ENCODE results near the gene RCAN1.
A peak's percentile ranks its signal among the peaks of the same experiment; 100 is the strongest.

Gene RCAN1

GRCh38 chr21:34595457-34595856, 19.5 kb downstream of the RCAN1 start:
- Mint-ChIP-seq H3K9me3 (no peaks in the 10 kb centered on the region), H3K27ac (no peak overlapping the region), H3K4me1 (peaks cover 13% of the 10 kb centered on the region), H3K4me3 (no peak overlapping the region), H3K27me3 (no peaks in the 10 kb centered on the region)
- DNase-seq: no peak
- no peak for ATAC-seq

DNA sequence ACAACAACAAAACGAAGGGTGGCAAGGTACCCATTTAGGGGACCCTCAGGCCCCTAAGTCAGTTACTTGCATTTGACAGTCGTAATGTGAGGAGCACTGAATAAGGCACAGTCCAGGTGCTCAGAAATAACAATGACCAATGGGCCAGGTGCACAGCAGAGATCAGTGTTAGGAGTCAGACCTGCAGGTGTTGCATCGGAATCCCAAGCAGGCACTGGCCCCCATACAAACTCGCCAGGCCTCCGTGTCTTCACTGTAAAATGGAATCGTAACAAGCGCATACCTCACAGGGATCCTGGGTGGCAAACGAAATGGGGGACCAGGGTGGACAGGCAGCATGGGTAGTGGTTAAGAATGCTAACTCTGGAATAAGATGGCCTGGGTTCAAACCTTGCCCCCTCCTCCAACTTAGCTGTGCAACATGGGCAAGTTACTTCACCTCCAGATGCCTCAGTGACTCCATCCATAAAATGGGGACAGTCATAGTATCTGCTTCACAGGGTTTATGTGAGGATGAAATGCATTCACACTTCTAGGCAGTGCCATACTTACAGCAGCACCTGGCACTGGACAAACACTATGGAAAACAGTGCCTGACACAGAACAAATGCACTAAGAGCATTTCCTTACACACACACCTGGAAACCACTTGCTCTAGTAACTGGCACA, 20.2 kb downstream of the RCAN1 start:
- ATAC-seq (no peak), DNase-seq (no peak)
- no peak overlapping the region for H3K4me3 Mint-ChIP-seq
- no peak overlapping the region for H3K27ac Mint-ChIP-seq
- peaks cover 15% of the 10 kb centered on the region for H3K4me1 Mint-ChIP-seq
- no peaks in the 10 kb centered on the region for H3K9me3 Mint-ChIP-seq
- no peaks in the 10 kb centered on the region for H3K27me3 Mint-ChIP-seq

DNA sequence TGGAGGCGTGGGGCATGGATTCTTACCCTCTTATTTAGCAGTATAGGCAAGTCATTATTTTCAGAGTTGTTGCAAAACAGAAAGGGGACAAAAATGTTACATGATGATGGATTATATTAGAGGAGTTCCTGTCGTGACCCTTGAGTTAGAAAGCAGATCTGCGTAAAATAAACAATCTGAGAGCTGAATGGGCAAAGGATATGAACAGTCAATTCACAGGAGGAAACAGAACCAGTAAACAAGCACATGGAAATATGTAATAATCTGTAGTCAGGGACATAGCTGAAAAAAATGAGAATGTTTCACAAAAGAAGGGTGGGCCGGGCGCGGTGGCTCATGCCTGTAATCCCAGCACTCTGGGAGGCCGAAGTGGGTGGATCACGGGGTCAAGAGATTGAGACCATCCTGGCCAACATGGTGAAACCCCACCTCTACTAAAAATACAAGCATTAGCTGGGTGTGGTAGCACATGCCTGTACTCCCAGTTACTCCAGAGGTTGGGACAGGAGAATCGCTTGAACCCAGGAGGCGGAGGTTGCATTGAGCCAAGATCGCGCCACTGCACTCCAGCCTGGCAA, 20.9 kb downstream of the RCAN1 start:
- Mint-ChIP-seq H3K4me1 (peaks cover 21% of the 10 kb centered on the region), H3K4me3 (no peak overlapping the region), H3K27me3 (no peaks in the 10 kb centered on the region), H3K27ac (no peak overlapping the region), H3K9me3 (no peaks in the 10 kb centered on the region)
- ATAC-seq (no peak), DNase-seq (no peak)

- DNase-seq (no peak), ATAC-seq (no peak)
- no peak overlapping the region for H3K4me3 Mint-ChIP-seq
- H3K4me1 Mint-ChIP-seq: peaks cover 21% of the 10 kb centered on the region
- no peak overlapping the region for H3K27ac Mint-ChIP-seq
- H3K9me3 Mint-ChIP-seq: no peaks in the 10 kb centered on the region
- H3K27me3 Mint-ChIP-seq: no peaks in the 10 kb centered on the region
Measured at GRCh38 chr21:34593423-34593822, 21.5 kb downstream of the RCAN1 start.

DNA sequence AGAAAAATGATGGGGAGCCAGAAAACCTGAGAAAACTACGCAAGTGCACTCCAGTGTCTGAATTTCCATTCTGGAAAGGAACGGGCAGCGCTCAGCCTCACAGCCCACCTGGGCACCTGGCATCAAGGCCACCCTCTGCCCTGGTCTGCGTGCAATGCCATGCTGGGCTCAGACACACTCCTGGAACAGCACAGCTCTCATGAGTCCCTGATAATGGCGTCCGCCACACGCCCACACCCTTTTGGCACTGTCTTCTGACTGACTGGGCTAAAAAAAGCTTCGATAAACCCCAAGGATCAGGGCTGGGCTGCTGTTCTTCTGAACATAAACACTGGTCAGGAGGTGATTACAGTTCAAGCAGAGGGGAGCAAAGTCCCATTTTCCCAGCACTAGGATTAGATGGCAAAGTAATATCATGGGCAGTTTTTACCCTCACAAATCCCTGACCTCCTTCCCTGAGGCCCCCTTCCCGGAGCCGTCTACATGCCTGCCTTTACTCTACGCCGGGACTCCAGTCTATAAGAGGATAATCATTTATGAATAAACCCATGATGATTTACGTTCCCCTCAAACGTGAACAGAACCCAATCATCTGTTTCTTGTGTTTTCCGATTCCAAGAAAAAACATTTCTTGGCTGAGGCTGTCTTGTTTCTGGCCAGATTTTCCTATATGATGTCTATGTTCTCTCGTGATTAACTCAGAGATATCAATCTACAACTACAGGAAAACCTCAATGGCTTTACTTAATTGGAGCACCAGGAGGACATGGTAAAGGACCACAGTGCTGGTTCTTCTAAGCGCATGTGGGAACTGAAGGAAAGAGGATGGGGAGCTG, 22.6 kb downstream of the RCAN1 start:
- ATAC-seq (no peak), DNase-seq (no peak)
- H3K4me3 Mint-ChIP-seq: no peak overlapping the region
- peaks cover 21% of the 10 kb centered on the region for H3K4me1 Mint-ChIP-seq
- H3K27me3 Mint-ChIP-seq: no peaks in the 10 kb centered on the region
- H3K9me3 Mint-ChIP-seq: no peaks in the 10 kb centered on the region
- no peak overlapping the region for H3K27ac Mint-ChIP-seq

GRCh38 chr21:34590520-34590919, 24.4 kb downstream of the RCAN1 start:
- peaks cover 5 to 9% of the 10 kb centered on the region in 2 donors for H3K9me3 Mint-ChIP-seq
- H3K27me3 Mint-ChIP-seq: no peaks in the 10 kb centered on the region
- H3K27ac Mint-ChIP-seq: no peak overlapping the region
- no peak overlapping the region for H3K4me3 Mint-ChIP-seq
- peaks cover 21% of the 10 kb centered on the region for H3K4me1 Mint-ChIP-seq
- ATAC-seq: no peak
- DNase-seq: no peak

DNA sequence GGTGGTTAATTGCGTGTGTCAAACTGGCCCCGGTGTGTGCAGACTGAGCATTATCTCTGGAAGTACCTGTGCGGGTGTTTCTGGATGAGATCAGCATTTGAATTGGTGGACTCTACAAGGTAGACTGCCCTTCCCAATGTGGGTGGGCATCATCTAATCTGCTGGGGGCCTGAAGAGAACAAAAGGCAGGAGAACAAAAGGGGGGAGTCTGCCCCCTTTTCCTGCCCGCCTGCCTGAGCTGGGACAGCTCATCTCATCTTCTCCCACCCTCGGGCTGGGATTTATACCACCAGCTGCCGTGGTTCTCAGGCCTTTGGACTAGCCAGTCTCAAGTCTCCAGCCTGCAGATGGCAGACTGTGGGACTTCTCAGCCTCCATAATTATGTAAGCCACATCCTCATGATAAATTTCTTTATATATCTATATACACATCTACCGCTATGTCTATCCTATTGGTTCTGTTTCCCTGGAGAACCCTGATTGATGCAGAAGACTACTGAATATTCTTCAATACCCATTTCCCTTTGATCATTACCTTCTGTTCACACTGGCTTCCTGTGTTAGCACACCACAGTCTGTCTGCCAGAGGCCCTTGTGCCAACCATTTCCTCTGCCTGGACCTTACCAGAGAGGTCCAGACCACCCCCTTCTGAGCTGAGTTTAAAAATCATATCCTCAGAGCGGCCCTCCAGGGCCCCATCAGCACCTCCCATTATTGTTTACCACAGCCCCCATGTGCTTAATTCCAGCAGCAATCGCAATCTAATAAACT, 25.2 kb downstream of the RCAN1 start:
- ATAC-seq (no peak), DNase-seq (no peak)
- Mint-ChIP-seq H3K27ac (peak overlapping the region in 1 of 2 donors; percentile 61), H3K4me1 (peaks cover 22% of the 10 kb centered on the region), H3K4me3 (no peak overlapping the region), H3K9me3 (peaks cover 5 to 9% of the 10 kb centered on the region in 2 donors), H3K27me3 (no peaks in the 10 kb centered on the region)

DNA sequence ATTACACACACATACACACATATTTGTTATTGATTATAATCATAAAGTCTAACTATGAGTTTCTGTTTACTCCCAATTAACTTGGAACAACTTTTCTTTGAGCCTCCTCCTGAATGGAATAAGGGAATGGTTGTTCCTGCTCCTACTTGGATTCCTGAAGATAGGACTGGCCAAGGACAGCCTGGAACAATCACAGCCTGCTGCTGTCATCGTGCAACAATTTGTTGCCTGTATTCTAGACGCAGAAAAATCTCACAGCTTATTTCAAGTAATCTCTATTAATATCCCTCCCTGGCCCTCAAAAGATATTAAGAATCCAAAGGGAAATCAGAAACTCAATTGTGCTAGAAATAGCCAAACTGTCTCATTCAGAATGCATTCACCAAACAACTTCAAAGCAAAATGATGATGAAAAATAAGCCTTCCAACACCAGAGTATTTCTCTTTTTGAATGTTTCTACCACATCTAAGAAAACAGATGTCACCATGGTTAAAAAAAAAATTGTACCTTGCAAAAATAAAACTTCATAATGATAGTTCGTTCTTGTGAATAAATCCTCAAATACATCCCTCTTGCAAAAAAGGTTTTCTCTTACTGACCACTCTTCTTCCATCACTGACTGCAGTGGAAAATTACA, 30.9 kb downstream of the RCAN1 start:
- Mint-ChIP-seq H3K27ac (peak overlapping the region in 1 of 2 donors; percentile 14), H3K9me3 (peaks cover 5 to 9% of the 10 kb centered on the region in 2 donors), H3K27me3 (no peaks in the 10 kb centered on the region), H3K4me1 (peaks cover 37% of the 10 kb centered on the region), H3K4me3 (no peak overlapping the region)
- no peak for ATAC-seq
- no peak for DNase-seq

GRCh38 chr21:34582506-34583150, 32.3 kb downstream of the RCAN1 start:
- peaks cover 5 to 9% of the 10 kb centered on the region in 2 donors for H3K9me3 Mint-ChIP-seq
- H3K27me3 Mint-ChIP-seq: no peaks in the 10 kb centered on the region
- no peak overlapping the region for H3K4me3 Mint-ChIP-seq
- no peak for DNase-seq
- H3K27ac Mint-ChIP-seq: peak overlapping the region in 1 of 2 donors; percentile 11
- peak; percentile 83 for ATAC-seq
- H3K4me1 Mint-ChIP-seq: peaks cover 37% of the 10 kb centered on the region

DNA sequence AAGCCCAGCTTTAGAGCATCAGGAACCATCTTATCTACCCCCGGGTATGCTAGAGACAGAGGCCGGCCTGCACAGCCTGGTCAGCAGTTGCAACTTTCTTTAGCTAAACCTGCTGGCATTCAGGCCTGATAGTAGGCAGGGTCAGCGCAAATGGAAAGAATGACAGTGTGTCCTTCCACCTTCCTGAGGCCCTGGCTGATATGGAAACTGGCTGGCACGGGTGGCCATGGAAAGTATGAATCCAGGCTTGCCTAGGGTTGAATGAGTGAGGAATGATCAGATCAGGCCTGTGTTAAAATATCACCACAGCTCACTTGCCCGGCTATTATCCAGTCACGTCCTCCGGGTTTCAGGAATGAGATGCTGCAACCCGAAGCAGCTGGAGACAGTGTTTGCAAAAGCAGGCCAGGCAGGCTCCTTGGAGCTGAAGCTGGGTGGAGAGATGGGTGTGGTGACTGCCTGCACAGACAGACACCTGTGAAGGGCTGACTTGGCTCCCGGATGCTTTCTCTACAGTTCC, 34.7 kb downstream of the RCAN1 start:
- Mint-ChIP-seq H3K4me1 (peaks cover 40% of the 10 kb centered on the region), H3K4me3 (no peak overlapping the region), H3K9me3 (no peaks in the 10 kb centered on the region), H3K27me3 (no peaks in the 10 kb centered on the region), H3K27ac (peak overlapping the region in 1 of 2 donors; percentile 13)
- ATAC-seq (no peak), DNase-seq (no peak)

GRCh38 chr21:34579411-34579810, 35.5 kb downstream of the RCAN1 start:
- Mint-ChIP-seq H3K27me3 (no peaks in the 10 kb centered on the region), H3K9me3 (no peaks in the 10 kb centered on the region), H3K27ac (no peak overlapping the region), H3K4me3 (no peak overlapping the region), H3K4me1 (peaks cover 41% of the 10 kb centered on the region)
- peak; percentile 64 for ATAC-seq
- DNase-seq: no peak

- Mint-ChIP-seq H3K9me3 (peaks cover 11 to 19% of the 10 kb centered on the region in 2 donors), H3K27me3 (no peaks in the 10 kb centered on the region), H3K4me1 (peaks cover 17% of the 10 kb centered on the region), H3K4me3 (no peak overlapping the region), H3K27ac (peak overlapping the region; percentile 5 to 28)
- no peak for DNase-seq
- ATAC-seq: no peak
Measured at GRCh38 chr21:34576041-34576511, 38.8 kb downstream of the RCAN1 start.

DNA sequence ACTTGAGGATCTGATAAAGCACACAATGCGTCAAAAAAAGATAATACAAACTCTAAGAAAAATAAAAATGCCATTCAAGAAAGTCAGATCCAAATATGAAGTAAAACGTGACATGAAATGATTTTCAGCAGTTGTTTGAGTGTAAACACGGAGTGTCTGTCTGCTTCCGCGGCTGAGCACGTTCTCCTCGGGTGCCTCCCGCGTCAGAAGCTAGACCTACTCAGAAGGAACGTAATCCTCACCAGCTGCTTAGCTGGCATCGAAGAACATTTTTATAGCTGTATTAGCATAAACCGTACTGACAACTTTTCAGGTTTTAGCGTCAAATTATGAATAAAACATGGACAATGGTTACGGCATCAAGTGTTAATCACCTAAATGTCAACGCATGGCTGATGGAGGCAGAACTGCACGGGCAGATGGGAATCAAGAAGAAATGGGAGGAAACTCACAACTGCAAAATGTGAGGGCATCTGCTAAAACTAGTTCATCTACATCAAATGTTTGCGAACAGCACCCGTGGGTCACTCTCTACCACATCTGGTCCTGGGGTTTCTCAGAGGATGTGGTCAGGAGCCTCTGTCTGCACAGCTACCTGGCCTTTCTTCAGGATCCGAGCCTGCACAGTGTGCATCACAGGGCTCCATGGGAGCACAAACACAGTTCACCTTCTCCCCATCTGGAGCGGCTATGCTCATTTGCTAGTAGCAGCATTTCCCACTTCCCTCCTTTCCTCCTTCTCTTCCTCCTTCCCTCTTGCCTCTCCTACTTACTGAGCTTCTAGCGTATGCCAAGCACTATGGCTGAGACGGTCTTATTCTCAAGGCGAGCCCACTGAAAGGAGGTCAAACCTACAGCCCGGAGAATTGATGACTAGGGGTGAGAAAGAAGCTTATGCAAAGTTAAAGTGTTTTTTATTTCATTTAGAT, 40.0 kb downstream of the RCAN1 start:
- ATAC-seq (no peak), DNase-seq (no peak)
- H3K9me3 Mint-ChIP-seq: peaks cover 11 to 19% of the 10 kb centered on the region in 2 donors
- H3K27ac Mint-ChIP-seq: peak overlapping the region in 1 of 2 donors; percentile 45
- no peaks in the 10 kb centered on the region for H3K27me3 Mint-ChIP-seq
- H3K4me1 Mint-ChIP-seq: peaks cover 14% of the 10 kb centered on the region
- H3K4me3 Mint-ChIP-seq: no peak overlapping the region

All from stimulated activated naive CD8-positive, alpha-beta T cell treated with anti-CD3 and anti-CD28 coated beads, Interleukin-15, amount 100 ng/mL, for 72 hours (primary cell).